M059J (cell line): Measurements from ENCODE around the gene MVK. TPM values are rescaled to one million over a fixed set of nuclear protein-coding genes. Genes with fewer than 3 reads are reported as not detected.

Experiments
- DNase-seq: peaks from one replicate; pipeline ENCODE4 v3.0.0-alpha.2; 2012; ENCODE audit warnings: low read depth
- total RNA-seq: library from RNA; depleted of rRNA; stranded (reverse); fragments of >200 nt; shearing (Covaris generic); gene quantifications from 2 replicates; pipeline ENCODE4 v1.2.3, GENCODE V29; 2014

MVK gene
- total RNA-seq, 1 experiment from 2014 or later: 30.6 TPM

GRCh38 chr12:109563291-109564284, 10.0 kb upstream of the MVK start:
- DNase-seq: no peak

- DNase-seq: no peak
Measured at GRCh38 chr12:109566424-109566823, 7.2 kb upstream of the MVK start.

GRCh38 chr12:109567296-109567695, 6.3 kb upstream of the MVK start:
- no peak for DNase-seq

- DNase-seq: no peak
Measured at GRCh38 chr12:109567967-109568366, 5.6 kb upstream of the MVK start.

- DNase-seq: no peak
Measured at GRCh38 chr12:109568486-109568885, 5.1 kb upstream of the MVK start.

GRCh38 chr12:109571773-109572505, 1.7 kb upstream of the MVK start:
- DNase-seq: no peak

- DNase-seq: no peak
Measured at GRCh38 chr12:109572506-109572845, 1.1 kb upstream of the MVK start.

- no peak for DNase-seq
Measured at GRCh38 chr12:109573914-109574244, 285 bp downstream of the MVK start.

- DNase-seq: no peak
Measured at GRCh38 chr12:109575683-109576082, 2.1 kb downstream of the MVK start.

GRCh38 chr12:109577311-109577710, 3.7 kb downstream of the MVK start:
- DNase-seq: no peak

GRCh38 chr12:109578330-109578927, 4.8 kb downstream of the MVK start:
- no peak for DNase-seq

GRCh38 chr12:109579639-109580038, 6.0 kb downstream of the MVK start:
- no peak for DNase-seq

GRCh38 chr12:109580272-109580671, 6.7 kb downstream of the MVK start:
- no peak for DNase-seq

GRCh38 chr12:109580684-109581333, 7.2 kb downstream of the MVK start:
- DNase-seq: no peak

GRCh38 chr12:109581334-109581691, 7.7 kb downstream of the MVK start:
- DNase-seq: no peak

- DNase-seq: peak; percentile 54
Measured at GRCh38 chr12:109581856-109582255, 8.3 kb downstream of the MVK start.

GRCh38 chr12:109582636-109583035, 9.0 kb downstream of the MVK start:
- peak; percentile 19 for DNase-seq

- DNase-seq: no peak
Measured at GRCh38 chr12:109583733-109584132, 10.1 kb downstream of the MVK start.

GRCh38 chr12:109586385-109587296, 13.0 kb downstream of the MVK start:
- DNase-seq: no peak

- no peak for DNase-seq
Measured at GRCh38 chr12:109587921-109588320, 14.3 kb downstream of the MVK start.
